Endometrium (tissue), 2 donors: Measurements from ENCODE around the gene SLU7.

Source experiments
- FAIRE-seq: peaks from 2 replicates; lab custom pipeline; 2012; peaks lifted over from hg19 to GRCh38; lab: Jason Lieb, UNC
- donor health status: control.
- donor health status: control.

Gene SLU7

GRCh38 chr5:160367261-160367660, 51.6 kb downstream of the SLU7 start:
- no peak for FAIRE-seq

GRCh38 chr5:160366230-160366629, 52.7 kb downstream of the SLU7 start:
- FAIRE-seq = no peak

GRCh38 chr5:160363660-160364395, 55.1 kb downstream of the SLU7 start:
- FAIRE-seq = no peak

GRCh38 chr5:160363211-160363610, 55.7 kb downstream of the SLU7 start:
- FAIRE-seq = no peak

GRCh38 chr5:160361624-160362228, 57.2 kb downstream of the SLU7 start:
- FAIRE-seq = no peak

DNA sequence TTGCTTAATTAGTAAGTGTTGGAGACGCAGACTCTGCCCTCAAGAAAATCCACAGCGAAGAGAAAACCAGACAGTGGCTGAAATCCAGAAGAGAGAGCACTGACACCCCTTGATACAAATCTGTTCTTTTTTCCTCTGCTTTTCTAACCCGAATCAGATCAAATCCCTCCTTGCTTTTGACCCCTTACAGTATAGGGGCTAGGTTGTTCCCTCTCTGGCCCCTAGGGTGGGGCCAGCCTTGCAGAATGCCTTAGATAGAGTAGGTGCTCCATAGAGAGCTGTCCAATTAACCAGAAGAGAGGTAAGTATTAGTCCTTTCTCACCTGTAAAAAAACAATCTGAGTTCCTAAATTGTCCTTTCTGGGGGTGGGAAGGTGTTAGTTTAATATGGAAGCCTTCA, 58.6 kb downstream of the SLU7 start:
- no peak for FAIRE-seq

GRCh38 chr5:160359816-160360215, 59.1 kb downstream of the SLU7 start:
- no peak for FAIRE-seq

- FAIRE-seq = no peak
These were observed 59.6 kb downstream of the SLU7 start for GRCh38 chr5:160359242-160359641.

DNA sequence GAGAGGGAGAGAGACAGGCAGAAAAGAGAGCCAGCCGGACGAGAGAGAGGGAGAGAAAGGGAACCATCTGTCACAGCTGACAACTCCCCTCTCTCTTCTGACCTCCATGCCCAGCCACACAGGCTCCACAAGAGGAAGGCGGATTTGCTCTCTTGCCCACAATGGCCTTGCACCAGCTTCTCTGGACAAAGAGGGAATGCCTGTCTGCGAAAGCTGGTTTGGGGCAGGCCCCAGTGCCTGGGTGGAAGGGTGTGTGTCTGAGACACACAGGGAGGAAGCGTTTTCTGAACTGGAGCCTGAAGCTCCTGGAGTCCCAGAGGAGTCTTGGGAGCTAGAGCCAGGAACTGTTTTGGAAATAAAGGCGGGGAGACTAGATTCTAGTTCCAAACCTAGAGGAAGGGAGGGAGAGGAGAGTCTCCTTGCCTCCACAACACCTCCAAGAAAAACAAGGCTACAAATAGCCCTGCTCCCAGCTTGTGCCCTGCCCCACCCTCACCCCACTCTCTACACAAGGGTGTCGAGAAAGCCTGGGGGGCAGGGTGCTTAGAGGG, 60.9 kb downstream of the SLU7 start:
- no peak for FAIRE-seq

DNA sequence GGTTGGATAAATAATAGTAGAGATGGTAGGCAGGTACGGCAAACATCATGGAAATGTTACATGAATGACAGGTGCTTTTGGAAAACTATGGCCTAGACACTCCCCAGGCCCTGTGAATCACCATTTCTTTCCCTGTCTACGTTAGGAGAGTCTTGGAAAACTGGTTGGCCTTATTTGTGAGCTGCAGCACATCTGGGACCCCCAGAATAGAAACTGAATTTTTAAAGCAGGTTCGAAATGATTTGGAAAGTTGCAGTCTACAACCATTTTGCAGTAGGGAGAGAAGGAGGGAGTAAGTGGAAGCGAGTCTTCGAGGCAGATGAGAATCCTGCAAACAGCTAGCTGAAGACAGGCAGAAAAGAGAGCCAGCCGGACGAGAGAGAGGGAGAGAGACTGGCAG, 61.5 kb downstream of the SLU7 start:
- FAIRE-seq = no peak

DNA sequence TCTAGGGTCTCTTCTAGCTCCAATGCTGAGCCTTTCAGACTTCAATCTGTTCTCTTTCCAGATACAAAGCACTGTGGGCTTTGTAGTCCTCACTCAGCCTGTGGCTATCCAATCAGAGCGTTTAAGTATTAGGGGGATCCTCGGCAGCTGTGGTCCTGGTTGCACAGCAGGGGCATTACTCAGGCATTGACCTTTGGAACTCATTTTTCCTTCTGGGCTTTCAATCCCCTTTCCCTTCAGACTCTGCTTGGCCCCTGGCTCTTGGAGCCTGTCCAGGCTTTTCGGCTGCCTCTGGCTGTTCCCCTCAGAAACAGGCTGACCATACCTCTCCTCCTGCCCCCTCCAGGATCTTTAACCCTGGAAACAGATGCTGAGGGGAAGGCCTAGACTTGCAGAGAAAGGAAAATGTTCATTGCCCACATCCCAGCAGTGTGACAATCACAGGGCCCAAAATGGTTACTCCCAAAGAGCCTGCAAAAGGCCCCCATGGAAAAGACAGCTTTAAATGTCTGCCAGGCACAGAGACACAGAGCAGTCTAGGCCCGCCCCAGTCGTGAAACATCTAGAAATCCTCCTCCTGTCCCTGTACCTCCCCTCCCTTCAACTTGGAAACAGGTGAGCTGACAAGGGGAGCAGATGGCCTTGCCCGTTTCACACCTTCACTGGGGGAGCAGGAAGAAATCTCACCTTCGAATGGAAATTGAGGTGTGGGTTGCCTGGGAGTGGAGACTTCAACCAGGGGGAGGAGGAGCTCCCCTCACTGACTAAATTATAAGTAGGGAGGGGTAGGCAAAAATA, 62.1 kb downstream of the SLU7 start:
- FAIRE-seq = no peak

GRCh38 chr5:160354666-160355065, 64.2 kb downstream of the SLU7 start:
- no peak for FAIRE-seq

DNA sequence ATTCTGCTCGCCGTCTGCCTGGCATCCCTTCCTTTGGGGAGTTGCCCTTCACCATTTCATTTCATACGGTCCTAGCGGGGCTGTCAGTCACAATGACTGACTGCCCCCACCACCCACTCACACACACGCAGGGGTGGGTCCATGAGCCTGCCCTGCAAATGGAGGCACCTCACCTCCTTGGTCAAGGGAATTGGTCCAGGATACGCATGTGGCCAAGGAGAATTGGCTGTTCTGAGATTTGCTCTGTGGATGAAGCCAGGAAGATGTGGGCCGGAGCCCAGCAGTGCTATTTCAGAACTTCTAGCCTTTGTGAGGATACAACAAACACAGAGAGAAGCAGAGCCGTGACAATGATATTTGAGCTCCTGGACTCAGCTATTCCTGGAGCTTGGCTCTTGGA, 65.5 kb downstream of the SLU7 start:
- FAIRE-seq = no peak

DNA sequence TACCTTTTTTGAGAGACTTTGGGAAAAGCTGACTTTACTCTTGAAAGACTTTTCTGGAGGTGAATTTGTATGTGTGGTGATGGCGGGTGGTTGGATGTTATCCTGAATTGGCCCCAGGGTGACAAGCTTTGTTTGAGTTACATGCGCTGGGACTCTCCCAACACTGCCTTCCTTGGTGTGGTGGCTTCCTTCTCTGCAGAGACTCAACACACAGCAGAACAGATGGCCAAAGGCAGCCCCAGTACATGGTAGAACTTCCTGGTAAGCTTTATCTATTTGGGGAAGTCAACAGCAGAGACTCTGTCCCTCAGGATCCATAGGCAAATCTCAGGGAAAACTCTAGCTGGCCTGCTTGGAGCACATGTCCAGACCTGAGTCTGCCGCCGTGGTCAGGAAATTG, 66.6 kb downstream of the SLU7 start:
- no peak for FAIRE-seq
